Myocyte (in vitro differentiated cells): ENCODE results near the gene BAIAP2. TPM values are rescaled to one million over a fixed set of nuclear protein-coding genes. Genes with fewer than 3 reads are reported as not detected.
A peak's percentile ranks its signal among the peaks of the same experiment; 100 is the strongest.
"Not testable (repeated sequence)": the region's sequence is repeated elsewhere in the genome, so short reads cannot be mapped to it uniquely, and the experiment has no call there.

Source experiments
- DNase-seq: peaks from one replicate; pipeline ENCODE4 v3.0.0-alpha.2; 2012; ENCODE audit warnings: low read depth
- total RNA-seq: library from RNA; depleted of rRNA; stranded (reverse); fragments of >200 nt; gene quantifications from 2 replicates; pipeline ENCODE4 v1.2.3, GENCODE V29; 2014

Gene BAIAP2
- total RNA-seq, 1 donor from 2014 or later: 27.4 TPM

DNA sequence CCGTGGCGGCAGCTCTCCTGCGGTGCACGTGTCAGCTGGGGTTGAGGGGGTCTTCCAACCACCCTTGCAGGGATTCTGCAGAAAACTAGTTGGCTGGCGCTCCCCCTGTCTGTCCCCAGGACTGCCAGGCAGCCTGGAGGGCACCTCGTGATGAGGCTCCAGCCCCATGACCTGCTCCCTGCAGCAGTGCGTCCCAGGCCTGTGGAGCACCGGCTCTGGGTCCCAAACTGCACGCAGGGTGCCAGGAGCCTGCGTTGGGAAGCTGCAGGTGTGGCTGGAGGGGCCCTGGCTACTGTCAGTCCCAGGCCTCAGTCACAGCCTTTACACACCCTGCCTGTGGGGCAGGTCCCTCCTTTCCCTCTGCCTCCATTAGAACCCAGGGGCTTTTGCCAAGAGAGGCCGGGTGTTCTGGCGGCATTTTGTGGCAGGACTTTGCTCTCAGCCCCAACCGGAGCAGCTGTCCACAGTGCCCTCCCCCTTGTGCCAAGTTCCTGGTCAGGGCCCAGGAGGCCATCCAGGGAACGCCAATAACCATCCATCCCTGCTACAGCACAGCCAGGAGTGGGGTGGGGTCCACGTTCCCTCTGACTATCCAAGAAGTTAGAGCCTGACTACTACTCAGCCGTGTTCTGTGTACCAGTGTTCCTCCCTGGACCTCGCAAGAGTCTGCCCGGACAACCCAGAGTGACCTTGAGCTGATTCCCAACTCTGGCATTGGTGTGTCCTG lies 34.2 kb upstream of the BAIAP2 start:
- peak; percentile 50 for DNase-seq

DNA sequence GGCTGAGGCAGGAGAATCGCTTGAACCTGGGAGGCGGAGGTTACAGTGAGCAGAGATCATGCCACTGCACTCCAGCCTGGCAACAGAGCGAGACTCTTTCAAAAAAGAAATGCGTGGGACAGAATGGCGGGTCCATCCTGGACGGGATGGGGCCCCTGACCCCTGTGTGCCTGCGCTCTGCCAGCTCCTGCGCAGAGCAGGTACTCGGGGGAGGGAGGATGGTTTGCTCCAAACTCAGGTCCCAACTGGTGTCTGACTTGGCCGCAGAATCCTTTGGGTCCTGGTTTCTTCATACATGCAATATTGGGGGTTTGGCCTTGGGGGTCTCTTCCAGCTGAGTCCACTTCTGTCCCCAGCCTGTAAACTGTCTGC lies 33.0 kb upstream of the BAIAP2 start:
- DNase-seq: no peak

DNA sequence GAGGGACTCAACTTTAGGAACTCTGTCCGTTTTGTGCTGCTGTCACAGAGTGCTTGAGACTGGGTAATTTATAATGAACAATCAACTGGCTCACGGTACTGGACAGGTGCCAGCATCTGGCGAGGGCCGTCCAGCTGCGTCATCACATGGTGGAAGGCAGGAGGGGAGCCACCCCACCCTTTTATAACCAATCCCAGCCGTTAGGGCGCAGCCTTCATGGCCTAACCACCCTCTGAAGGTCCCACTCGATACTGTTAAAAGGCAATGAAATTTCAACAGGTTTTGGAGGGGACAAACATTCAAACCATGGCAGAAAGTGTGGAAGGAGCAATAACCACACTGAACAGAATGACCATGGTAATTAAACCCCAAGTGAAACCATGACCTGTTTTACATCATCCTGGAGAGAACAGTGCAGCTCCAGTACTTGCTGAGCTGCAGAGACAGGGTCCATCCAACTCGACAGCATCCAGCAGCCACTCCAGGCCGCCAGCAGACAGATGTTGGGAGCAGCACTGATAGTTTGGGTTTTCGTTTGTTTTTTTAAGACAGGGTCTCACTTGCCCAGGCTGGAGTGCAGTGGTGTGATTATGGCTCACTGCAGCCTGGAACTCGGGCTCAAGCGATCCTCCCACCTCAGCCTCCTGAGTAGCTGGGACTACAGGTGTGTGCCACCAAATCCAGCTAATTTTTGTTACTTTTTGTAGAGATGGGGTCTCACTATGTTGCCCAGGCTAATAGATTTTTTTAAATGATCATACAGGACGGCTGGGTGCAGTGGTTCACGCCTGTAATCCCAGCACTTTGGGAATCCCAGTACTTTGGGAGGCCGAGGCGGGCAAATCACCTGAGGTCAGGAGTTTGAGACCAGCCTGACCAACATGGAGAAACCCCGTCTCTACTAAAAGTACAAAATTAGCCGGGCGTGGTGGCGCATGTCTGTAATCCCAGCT lies 32.3 kb upstream of the BAIAP2 start:
- peak; percentile 58 for DNase-seq

DNA sequence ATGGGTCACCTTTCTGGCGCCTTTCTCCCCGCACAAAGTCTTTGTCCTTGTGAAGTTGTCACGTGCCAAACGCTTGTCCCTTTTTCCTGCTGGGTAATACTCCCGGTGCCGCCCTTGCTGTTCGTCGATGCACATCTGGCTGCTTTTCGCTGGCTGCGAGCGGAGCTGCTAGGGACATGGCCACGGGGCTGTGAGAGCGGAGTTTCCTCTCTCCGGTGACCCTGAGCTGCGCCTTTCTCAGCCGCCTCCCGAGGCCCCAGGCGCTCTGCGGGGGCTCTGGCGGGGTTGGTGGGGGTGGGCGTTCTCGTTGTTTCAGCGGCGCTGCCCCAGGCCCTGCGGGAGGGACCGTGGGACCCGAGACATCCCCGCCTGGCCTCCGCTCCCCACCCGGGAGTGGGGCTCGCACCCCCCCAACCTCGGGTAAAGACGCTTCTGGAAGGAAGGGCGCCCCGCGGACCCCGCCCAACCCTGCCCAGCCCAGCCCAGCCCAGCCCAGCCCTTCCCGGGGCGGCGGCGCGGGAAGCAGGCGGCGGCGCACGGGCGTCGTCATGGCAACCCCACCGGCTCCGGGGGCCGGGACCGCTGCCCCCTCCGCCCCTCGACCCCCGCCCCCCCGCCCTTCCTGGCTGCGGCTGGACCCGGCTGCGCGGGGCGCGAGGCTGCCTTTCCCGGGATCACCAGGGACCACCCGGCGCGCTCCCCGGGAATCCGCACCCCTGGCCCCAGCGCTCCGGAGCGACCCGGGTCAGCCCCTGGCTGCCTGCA lies 31.1 kb upstream of the BAIAP2 start:
- DNase-seq: no peak

DNA sequence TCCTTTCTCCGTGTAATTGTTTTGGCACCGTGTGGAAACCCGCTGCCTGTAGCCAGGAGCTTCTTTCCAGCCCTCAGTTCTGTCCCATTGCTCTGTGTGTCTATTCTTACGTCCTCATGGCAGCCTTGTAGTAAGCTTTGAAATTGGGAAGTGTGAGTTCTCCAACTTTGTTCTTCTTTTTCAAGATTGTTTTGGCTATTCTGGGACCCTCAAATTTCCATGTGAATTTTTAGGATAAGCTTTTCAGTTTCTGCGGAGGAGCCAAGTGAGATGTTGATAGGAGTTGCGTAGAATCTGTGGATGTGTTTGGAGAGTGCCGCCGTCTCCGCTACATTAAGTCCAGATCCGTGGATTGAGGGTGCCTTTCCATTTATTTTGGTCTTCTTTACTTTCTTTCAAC lies 28.1 kb upstream of the BAIAP2 start:
- DNase-seq: no peak

DNA sequence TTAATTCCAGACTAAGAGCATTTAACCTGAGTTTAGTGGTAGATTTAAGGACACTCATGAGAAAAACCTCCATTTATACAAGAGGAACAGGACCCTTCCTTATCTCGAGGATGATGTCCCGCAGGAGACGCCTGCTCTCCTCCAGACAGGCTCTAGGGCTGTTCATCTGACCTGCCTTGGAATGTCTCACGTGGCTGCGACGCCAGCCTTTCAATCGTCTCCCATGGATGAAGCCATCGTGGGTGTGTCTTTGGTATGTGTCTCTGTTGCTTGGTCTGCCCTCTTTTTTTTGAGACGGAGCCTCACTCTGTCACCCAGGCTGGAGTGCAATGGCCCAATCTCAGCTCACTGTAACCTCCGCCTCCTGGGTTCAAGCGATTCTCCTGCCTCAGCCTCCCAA lies 26.8 kb upstream of the BAIAP2 start:
- DNase-seq: no peak

DNA sequence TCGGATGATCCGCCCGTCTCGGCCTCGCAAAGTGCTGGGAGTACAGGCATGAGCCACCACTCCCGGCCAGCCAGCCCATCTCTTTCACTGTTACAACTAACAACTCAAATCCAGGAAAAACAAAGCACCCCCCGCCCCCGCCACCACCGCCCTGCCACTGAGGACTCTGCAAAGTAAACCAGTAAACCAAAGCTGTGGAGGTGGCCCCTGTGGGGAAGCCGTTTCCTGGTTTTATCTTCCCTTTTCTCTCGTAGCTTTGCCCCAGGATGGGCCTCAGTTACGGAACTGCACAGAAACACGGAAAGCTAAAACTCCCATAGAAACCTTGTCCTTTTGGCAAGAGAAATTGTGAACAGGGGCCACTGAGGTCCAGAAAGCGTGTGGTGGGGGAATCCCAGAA lies 25.8 kb upstream of the BAIAP2 start:
- no peak for DNase-seq

DNA sequence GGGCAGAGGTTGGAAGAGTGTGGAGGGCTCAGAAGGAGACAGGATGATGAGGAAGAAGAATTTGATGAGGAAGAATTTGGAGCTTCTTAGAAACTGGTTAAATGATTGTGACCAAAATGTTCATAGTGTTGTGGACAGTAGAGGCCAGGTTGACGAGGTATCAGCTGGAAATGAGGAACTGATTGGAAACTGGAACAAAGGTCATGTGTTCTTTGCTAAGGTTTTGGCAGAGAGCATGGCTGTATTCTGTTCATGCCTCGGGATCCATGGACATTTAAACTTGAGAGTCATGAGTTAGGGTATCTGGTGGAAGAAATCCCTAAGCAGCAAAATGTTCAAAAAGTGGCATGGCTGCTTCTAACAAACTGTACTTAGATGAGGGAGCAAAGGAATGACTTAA lies 24.0 kb upstream of the BAIAP2 start:
- no peak for DNase-seq

DNA sequence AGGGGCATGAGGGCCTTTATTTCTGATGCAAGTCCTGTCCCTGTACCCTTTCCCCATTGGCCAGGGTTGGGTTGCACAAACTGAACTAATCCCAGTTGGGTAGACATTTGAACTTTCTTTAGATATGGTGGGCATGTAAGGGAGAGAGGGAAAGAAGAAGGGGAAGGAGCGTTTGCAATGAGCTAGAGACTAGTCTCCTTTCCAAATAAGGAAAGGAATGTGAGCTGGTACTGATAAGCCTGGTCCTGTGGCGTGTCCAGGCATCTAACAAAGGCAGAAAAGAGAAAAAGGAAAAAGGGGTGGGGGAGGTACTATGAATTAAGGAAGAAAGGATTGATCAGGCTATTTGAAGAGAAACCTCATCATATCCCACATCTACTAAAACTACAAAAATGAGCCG lies 23.0 kb upstream of the BAIAP2 start:
- DNase-seq: no peak

DNA sequence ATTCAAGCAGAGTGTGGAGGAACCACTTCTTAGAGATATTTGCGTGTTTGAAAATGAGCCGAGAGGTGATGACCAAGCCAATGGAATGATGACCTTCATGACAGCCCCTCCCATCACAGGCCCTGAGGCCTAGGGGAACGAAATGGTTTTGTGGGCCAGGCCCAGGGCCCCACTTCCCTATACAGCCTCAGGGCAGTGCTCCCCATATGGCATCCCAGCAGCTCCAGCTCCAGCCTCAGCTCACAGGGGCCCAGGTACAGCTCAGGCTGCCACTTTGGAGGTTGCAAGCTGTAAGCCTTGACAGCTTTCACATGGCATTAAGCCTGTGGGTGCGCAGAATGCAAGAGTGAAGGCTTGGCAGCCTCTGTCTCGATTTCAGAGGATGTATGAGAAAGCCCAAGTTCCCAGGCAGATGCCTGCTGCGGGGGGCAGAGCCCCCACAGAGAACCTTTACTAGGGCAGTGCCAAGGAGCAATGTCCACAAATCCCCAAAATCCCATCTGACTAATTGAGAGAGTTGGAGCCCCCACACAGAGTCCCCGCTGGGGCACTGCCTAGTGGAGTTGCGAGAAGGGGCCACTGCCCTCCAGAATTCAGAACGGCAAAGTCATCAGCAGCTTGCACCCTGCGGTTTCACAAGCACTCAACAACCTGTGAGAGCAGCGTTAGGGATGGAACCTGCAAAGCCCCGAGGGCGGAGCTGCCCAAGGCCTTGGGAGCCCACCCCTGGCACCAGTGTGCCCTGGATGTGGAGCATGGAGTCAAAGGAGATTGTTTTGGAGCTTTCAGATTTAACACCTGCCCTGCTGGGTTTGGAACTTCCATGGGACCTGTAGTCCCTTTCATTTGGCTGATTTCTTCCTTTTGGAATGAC lies 22.1 kb upstream of the BAIAP2 start:
- no peak for DNase-seq

DNA sequence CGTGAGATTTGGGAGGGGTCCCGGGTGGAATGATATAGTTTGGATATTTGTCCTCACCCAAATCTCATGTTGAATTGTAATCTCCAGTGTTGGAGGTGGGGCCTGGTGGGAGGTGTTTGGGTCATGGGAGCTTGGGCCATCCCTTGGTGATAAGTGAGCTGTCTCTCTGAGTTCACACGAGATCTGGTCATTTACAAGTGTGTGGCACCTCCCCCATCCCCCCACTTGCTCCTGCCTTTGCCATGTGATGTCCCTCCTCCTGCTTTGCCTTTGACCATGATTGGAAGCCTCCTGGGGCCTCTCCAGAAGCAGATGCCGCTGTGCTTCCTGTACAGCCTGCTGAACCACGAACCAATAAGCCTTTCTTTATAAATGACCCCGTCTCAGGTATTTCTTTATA lies 21.3 kb upstream of the BAIAP2 start:
- DNase-seq: no peak

DNA sequence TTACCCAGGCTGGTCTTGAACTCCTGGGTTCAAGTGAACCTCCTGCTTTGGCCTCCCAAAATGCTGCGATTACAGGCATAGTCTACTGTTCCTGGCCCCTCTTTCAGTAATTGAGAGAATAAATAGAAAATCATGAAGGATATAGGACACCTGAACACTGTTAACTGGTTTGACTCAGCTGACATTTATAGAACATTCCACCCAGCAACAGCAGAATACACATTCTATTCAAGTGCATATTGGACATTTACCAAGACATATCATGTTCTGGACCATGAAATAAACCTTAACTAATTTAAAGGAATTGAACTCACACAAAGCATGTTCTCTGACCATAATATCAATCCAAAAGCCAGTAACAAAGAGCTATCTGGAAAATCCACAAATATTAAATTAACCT lies 19.8 kb upstream of the BAIAP2 start:
- DNase-seq: no peak

DNA sequence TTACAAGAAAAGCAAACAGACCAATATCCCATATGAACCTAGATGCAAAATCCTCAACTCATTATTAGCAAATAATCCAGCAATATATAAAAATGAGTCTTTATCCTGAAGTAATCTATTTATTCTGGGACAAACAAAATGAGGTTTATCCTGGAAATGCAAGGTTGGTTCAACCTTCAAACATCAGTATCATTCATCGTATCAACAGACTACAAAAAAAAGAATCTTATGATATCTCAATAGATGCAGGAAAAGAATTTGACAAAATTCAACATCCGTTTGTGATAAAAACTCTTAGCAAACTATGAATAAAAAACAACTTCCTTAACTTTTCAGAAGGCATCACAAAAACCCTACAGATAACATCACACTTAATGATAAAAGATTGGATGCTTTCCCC lies 18.4 kb upstream of the BAIAP2 start:
- DNase-seq: no peak

DNA sequence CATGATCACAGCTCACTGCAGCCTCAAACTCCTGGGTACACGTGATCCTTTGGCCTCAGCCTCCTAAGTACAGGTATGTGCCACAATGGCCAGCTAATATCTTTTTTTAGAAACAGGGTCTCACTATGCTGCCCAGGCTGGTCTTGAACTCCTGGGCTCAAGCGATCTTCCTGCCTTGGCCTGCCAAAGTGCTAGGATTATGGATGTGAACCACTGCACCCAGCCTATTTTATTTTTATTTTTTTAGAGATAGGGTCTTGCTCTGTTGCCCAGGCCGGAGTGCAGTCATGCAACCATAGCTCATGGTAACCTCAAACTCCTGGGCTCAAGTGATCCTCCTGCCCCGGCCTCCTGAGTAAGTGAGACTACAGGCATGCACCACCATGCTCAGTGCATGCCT lies 17.6 kb upstream of the BAIAP2 start:
- not testable (repeated sequence) for DNase-seq

DNA sequence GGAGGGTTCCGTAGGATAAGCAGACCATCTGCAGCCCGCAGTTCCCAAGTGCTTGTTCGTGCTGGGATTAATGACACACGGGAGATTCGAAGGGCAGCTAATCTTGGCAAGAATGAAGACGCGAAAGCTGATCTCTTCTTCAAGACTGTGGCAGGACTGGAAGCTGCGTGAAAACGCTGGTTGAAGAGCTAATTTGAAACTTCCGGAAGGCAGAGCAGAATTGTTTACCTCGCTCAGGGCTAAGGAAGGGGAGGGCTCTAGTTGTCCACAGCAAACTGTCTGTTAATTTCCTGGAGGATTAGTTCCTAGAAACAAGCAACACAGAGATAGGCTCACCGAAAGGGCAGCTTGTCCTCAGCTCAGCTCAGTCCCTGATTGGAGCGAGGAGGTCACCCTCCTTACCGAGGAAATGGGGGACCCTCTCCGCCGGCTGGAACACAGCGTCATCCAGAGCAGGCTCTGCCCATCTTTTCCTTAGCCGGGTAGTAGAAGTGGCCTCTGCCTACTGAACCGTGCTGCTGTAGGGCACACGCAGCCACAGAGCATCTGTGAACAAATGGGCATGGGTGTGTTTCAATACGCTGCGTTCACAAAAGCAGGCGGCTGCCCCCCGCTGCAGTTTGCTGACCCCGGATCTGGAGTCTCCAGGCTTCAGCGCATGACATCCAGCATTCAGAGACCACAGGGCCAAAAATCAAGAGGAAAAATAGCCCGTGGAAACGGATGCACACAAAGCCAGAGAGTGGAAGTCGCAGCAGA lies 16.7 kb upstream of the BAIAP2 start:
- no peak for DNase-seq

DNA sequence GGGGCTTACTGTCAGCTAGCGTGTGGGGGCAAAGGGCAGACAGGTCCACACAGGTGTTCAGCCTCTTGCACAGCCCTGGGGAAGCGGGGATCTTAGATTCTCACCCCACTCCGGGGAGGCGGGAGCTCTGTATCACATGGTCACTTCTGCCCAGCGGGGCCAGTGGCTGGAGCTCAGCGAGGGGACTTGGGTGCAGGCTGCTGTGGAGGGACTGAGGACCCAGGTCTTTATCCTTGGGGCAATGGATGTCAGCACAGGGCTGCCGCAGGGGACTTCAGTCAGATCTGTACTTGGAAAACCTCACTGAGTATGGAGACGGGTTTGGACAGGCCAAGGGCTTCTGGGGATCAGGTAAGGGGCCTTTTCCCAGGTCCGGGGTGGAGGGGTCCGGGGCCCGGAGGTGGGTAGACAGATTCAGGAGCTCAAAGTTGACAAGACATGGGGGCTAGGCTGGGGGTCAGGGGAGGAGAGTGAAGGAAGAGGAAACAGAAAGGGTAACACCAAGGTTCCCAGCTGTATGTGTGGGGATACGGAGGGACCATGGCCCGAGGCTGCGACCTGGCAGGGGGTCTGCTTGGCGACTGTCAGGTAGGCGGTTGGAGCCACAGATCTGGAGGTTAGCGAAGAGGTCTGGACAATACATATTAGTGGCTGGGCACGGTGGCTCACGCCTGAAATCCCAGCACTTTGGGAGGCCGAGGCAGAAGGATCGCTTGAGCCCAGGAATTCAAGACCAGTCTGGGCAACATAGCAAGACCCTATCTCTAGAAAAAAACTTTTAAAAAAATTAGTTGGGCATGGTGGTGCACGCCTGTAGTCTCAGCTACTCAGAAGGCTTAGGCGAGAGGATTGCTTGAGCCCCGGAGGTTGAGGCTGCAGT lies 15.1 kb upstream of the BAIAP2 start:
- DNase-seq: no peak

DNA sequence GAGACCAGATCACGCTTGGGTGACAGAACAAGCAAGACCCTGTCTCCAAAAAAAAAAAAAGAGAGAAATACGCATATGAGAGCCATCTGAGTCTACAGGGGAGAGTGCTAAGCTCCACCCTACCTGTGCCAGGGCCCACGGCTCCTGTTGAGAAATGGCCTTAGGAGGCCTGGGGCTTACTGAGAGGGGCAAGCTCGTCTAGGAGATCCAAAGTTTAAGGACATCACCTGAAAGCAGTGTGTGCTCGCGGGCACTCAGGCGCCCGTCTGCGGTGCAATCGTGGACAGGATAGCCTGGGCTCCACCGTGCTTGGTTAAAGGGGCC lies 14.5 kb upstream of the BAIAP2 start:
- DNase-seq: no peak

DNA sequence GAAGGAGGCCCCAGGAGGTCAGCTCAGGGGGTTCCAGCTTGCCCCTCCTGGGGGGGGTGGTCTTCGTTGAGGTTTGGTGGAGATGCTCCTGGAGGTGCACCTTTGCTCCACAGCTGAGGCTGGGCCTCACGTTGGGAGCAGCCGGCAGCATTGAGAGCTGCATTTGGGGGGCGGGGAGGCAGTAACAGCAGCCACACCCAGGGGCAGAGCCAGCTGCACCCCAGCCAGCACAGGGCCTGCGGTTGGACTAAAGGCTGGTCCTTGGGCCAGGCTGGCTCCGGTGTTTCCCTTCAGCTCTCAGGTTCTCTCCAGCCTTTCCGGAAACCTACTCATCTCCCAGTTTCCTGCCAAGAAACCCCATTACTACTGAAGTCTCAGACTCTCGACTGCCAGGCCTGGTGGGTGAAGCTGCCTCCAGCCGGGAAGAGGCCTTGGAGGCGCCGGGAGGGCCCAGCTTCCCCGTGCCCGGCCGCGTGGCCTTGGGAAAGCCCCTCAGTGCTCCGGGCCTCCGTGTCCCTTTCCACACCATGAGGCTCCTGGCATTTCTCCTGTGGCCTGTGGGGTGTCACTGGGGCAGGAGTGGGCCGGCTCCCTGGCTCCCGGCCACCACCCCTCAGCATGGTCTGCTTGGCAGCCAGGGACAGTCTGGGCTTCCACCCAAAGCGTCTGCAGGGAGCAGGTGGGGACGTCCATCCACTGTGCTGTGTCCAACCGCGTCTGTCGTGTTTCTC lies 14.0 kb upstream of the BAIAP2 start:
- peak; percentile 83 for DNase-seq
